Mesodermal cell (in vitro differentiated cells): Measurements from ENCODE around the gene ANO6.

Experiments used
- H3K27ac ChIP-seq: 2 replicates; pipeline ENCODE4 v1.7.0; 2013; ENCODE audit warnings: mild to moderate bottlenecking, low read depth, low read length, moderate library complexity; ENCODE audit not compliant: severe bottlenecking
- H3K36me3 ChIP-seq: 2 replicates; pipeline ENCODE4 v1.7.1; 2013; ENCODE audit warnings: mild to moderate bottlenecking, low read length, moderate library complexity; ENCODE audit not compliant: control insufficient read depth, insufficient read depth
- H3K4me1 ChIP-seq: one replicate; pipeline ENCODE4 v1.7.1; 2013; ENCODE audit warnings: mild to moderate bottlenecking, low read length; ENCODE audit not compliant: insufficient read depth, control insufficient read depth, poor library complexity, severe bottlenecking
- H3K4me3 ChIP-seq: 2 replicates; pipeline ENCODE4 v1.7.0; 2013; ENCODE audit warnings: low read length, control low read depth, mild to moderate bottlenecking; ENCODE audit not compliant: insufficient read depth, poor library complexity, severe bottlenecking; ENCODE audit errors: extremely low read depth
- H3K9me3 ChIP-seq: 2 replicates; pipeline ENCODE4 v1.7.1; 2013; ENCODE audit warnings: mild to moderate bottlenecking, low read length, moderate library complexity; ENCODE audit not compliant: control insufficient read depth
- WGBS, 2 experiments: methylation state at CpG; one replicate each; pipeline ENCODE4 v1.1.5; 2013; ENCODE audit warnings: missing lambda C conversion rate in 2 of 2; ENCODE audit not compliant: insufficient coverage in 2 of 2; 5-methylcytosine and 5-hydroxymethylcytosine counted together

Gene ANO6

GRCh38 chr12:45294906-45295305, 79.0 kb downstream of the ANO6 start:
- 100% methylated on average over 2 of the region's 5 CpGs for WGBS, 2 experiments
- no peak overlapping the region for H3K4me3 ChIP-seq
- no peak overlapping the region for H3K27ac ChIP-seq
- H3K36me3 ChIP-seq: peaks cover 6% of the 10 kb centered on the region
- peaks cover 22% of the 10 kb centered on the region for H3K4me1 ChIP-seq
- no peaks in the 10 kb centered on the region for H3K9me3 ChIP-seq

GRCh38 chr12:45296046-45296586, 80.2 kb downstream of the ANO6 start:
- no peak overlapping the region for H3K27ac ChIP-seq
- peaks cover 22% of the 10 kb centered on the region for H3K4me1 ChIP-seq
- 79 to 83% methylated on average over 6 of the region's 7 CpGs for WGBS, 2 experiments
- H3K9me3 ChIP-seq: no peaks in the 10 kb centered on the region
- H3K4me3 ChIP-seq: no peak overlapping the region
- no peaks in the 10 kb centered on the region for H3K36me3 ChIP-seq

- no peak overlapping the region for H3K27ac ChIP-seq
- no peaks in the 10 kb centered on the region for H3K9me3 ChIP-seq
- H3K4me3 ChIP-seq: no peak overlapping the region
- H3K4me1 ChIP-seq: peaks cover 18% of the 10 kb centered on the region
- no CpG with 5 or more reads among the region's 4 CpGs for WGBS, 2 experiments
- H3K36me3 ChIP-seq: peaks cover 9% of the 10 kb centered on the region
Observed at GRCh38 chr12:45298047-45298446, 82.2 kb downstream of the ANO6 start.

GRCh38 chr12:45298721-45299692, 83.1 kb downstream of the ANO6 start:
- no peaks in the 10 kb centered on the region for H3K9me3 ChIP-seq
- WGBS, 2 experiments: 87 to 97% methylated on average over 3 to 4 of the region's 8 CpGs
- no peak overlapping the region for H3K27ac ChIP-seq
- H3K4me1 ChIP-seq: peaks cover 18% of the 10 kb centered on the region
- peaks cover 19% of the 10 kb centered on the region for H3K36me3 ChIP-seq
- no peak overlapping the region for H3K4me3 ChIP-seq

- H3K9me3 ChIP-seq: no peaks in the 10 kb centered on the region
- no peak overlapping the region for H3K27ac ChIP-seq
- H3K36me3 ChIP-seq: peaks cover 44% of the 10 kb centered on the region
- WGBS, 2 experiments: no CpG with 5 or more reads among the region's 2 CpGs
- H3K4me3 ChIP-seq: no peak overlapping the region
- H3K4me1 ChIP-seq: peaks cover 9% of the 10 kb centered on the region
Observed at GRCh38 chr12:45302621-45303369, 86.9 kb downstream of the ANO6 start.

GRCh38 chr12:45303945-45304344, 88.0 kb downstream of the ANO6 start:
- WGBS, 2 experiments: 100% methylated on average over 1 to 2 of the region's 3 CpGs
- Histone ChIP-seq H3K36me3 (peaks cover 44% of the 10 kb centered on the region), H3K9me3 (no peaks in the 10 kb centered on the region), H3K4me1 (peaks cover under 1% of the 10 kb centered on the region), H3K4me3 (no peak overlapping the region), H3K27ac (no peak overlapping the region)

- Histone ChIP-seq H3K36me3 (peaks cover 44% of the 10 kb centered on the region), H3K27ac (no peak overlapping the region), H3K4me3 (no peak overlapping the region), H3K4me1 (no peaks in the 10 kb centered on the region), H3K9me3 (no peaks in the 10 kb centered on the region)
- 90 to 100% methylated on average over 3 to 4 of the region's 5 CpGs for whole genome bisulfite sequencing, 2 experiments
Observed at GRCh38 chr12:45304514-45305178, 88.8 kb downstream of the ANO6 start.

GRCh38 chr12:45305907-45306306, 90.0 kb downstream of the ANO6 start:
- H3K27ac ChIP-seq: no peak overlapping the region
- WGBS, 2 experiments: 89 to 100% methylated on average over 2 to 3 of the region's 3 CpGs
- no peak overlapping the region for H3K4me3 ChIP-seq
- H3K4me1 ChIP-seq: no peaks in the 10 kb centered on the region
- no peaks in the 10 kb centered on the region for H3K9me3 ChIP-seq
- peaks cover 44% of the 10 kb centered on the region for H3K36me3 ChIP-seq

- no peaks in the 10 kb centered on the region for H3K9me3 ChIP-seq
- no peak overlapping the region for H3K4me3 ChIP-seq
- H3K27ac ChIP-seq: no peak overlapping the region
- H3K36me3 ChIP-seq: peaks cover 36% of the 10 kb centered on the region
- 80 to 100% methylated on average over 1 of the region's 1 CpG for WGBS, 2 experiments
- H3K4me1 ChIP-seq: peaks cover 3% of the 10 kb centered on the region
Observed at GRCh38 chr12:45309836-45310626, 94.1 kb downstream of the ANO6 start.

- H3K4me3 ChIP-seq: no peak overlapping the region
- H3K27ac ChIP-seq: no peak overlapping the region
- 91 to 100% methylated on average over 1 of the region's 1 CpG for WGBS, 2 experiments
- H3K4me1 ChIP-seq: peaks cover 7% of the 10 kb centered on the region
- peaks cover 37% of the 10 kb centered on the region for H3K36me3 ChIP-seq
- H3K9me3 ChIP-seq: no peaks in the 10 kb centered on the region
Observed at GRCh38 chr12:45310627-45310968, 94.7 kb downstream of the ANO6 start.
